ENCODE results near the gene TBC1D30.

DNA sequence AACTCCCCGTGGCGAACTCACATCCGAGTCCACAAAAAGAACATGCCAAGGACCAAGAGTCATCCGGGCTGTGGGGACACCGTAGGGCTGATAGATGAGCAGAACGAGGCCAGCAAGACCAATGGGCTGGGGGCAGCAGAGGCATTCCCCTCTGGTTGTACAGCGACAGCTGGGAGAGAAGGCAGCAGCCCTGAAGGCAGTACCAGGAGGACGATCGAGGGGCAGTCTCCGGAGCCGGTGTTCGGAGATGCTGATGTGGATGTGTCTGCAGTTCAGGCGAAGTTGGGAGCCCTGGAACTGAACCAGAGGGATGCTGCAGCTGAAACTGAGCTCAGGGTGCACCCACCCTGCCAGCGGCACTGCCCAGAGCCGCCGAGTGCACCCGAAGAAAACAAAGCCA is 50.7 kb downstream of the TBC1D30 start:
- TF ChIP-seq, protein P1, sequence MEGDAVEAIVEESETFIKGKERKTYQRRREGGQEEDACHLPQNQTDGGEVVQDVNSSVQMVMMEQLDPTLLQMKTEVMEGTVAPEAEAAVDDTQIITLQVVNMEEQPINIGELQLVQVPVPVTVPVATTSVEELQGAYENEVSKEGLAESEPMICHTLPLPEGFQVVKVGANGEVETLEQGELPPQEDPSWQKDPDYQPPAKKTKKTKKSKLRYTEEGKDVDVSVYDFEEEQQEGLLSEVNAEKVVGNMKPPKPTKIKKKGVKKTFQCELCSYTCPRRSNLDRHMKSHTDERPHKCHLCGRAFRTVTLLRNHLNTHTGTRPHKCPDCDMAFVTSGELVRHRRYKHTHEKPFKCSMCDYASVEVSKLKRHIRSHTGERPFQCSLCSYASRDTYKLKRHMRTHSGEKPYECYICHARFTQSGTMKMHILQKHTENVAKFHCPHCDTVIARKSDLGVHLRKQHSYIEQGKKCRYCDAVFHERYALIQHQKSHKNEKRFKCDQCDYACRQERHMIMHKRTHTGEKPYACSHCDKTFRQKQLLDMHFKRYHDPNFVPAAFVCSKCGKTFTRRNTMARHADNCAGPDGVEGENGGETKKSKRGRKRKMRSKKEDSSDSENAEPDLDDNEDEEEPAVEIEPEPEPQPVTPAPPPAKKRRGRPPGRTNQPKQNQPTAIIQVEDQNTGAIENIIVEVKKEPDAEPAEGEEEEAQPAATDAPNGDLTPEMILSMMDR (IDR thresholded peaks at IDR 0.05), result no peak
- TF ChIP-seq POLR2A (IDR thresholded peaks at IDR 0.05) (no peak), POLR2AphosphoS5 (IDR thresholded peaks at IDR 0.05) (no peak), EP300 (IDR thresholded peaks at IDR 0.05) (no peak)

All from suprapubic skin (tissue), 4 donors.